Ishikawa (cell line): ENCODE data around the gene OR10H4.

Source experiments
- CEBPB ChIP-seq: IDR thresholded peaks from 2 replicates; pipeline ENCODE4 v1.6.1; 2012
- CREB1 ChIP-seq: IDR thresholded peaks from 2 replicates; pipeline ENCODE4 v1.6.1; 2012; ENCODE audit warnings: low read depth
- EGR1 ChIP-seq: IDR thresholded peaks from 2 replicates; pipeline ENCODE4 v1.6.1; 2012
- EP300 ChIP-seq: IDR thresholded peaks from 2 replicates; pipeline ENCODE4 v1.6.1; 2012; ENCODE audit warnings: borderline replicate concordance
- FOXM1 ChIP-seq: IDR thresholded peaks from 2 replicates; pipeline ENCODE4 v1.6.1; 2012; ENCODE audit warnings: low read depth, borderline replicate concordance
- NFIC ChIP-seq: IDR thresholded peaks from 2 replicates; pipeline ENCODE4 v1.6.1; 2012
- RAD21 ChIP-seq: IDR thresholded peaks from 2 replicates; pipeline ENCODE4 v1.6.1; 2012; ENCODE audit warnings: low read depth
- REST ChIP-seq: IDR thresholded peaks from 2 replicates; pipeline ENCODE4 v1.6.1; 2012; ENCODE audit warnings: low read depth, mild to moderate bottlenecking
- TAF1 ChIP-seq: IDR thresholded peaks from 2 replicates; pipeline ENCODE4 v1.6.1; 2012; ENCODE audit warnings: low read depth, mild to moderate bottlenecking
- TCF12 ChIP-seq: IDR thresholded peaks from 2 replicates; pipeline ENCODE4 v1.6.1; 2012; ENCODE audit warnings: low read depth
- TEAD4 ChIP-seq: IDR thresholded peaks from 2 replicates; pipeline ENCODE4 v1.6.1; 2012
- USF1 ChIP-seq: IDR thresholded peaks from 2 replicates; pipeline ENCODE4 v1.6.1; 2012
- YY1 ChIP-seq: IDR thresholded peaks from 2 replicates; pipeline ENCODE4 v1.6.1; 2012; ENCODE audit warnings: low read depth
- ZBTB7A ChIP-seq: IDR thresholded peaks from 2 replicates; pipeline ENCODE4 v1.6.1; 2012; ENCODE audit warnings: low read depth
- TF ChIP-seq, protein P1 (sequence below): IDR thresholded peaks from 2 replicates; pipeline ENCODE4 v1.6.1; 2012

The OR10H4 gene

GRCh38 chr19:15928321-15928720 lies 20.5 kb upstream of the OR10H4 start:
- no peak for TF ChIP-seq YY1
- TF ChIP-seq CEBPB, result no peak
- TF ChIP-seq USF1, result no peak
- no peak for TF ChIP-seq FOXM1
- TF ChIP-seq RAD21, result no peak
- TF ChIP-seq TEAD4, result no peak
- TF ChIP-seq NFIC, result no peak

- TF ChIP-seq CEBPB, result no peak
- TF ChIP-seq, protein P1, sequence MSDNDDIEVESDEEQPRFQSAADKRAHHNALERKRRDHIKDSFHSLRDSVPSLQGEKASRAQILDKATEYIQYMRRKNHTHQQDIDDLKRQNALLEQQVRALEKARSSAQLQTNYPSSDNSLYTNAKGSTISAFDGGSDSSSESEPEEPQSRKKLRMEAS, result no peak
- peak; percentile 85 for TF ChIP-seq NFIC
Observed at GRCh38 chr19:15934332-15935078, 14.3 kb upstream of the OR10H4 start, which contains the start of gene CYP4F11. Gene CYP4F11 (minus strand): TSS chr19:15934529. CDS start chr19:15934408, 121 bp downstream.

DNA sequence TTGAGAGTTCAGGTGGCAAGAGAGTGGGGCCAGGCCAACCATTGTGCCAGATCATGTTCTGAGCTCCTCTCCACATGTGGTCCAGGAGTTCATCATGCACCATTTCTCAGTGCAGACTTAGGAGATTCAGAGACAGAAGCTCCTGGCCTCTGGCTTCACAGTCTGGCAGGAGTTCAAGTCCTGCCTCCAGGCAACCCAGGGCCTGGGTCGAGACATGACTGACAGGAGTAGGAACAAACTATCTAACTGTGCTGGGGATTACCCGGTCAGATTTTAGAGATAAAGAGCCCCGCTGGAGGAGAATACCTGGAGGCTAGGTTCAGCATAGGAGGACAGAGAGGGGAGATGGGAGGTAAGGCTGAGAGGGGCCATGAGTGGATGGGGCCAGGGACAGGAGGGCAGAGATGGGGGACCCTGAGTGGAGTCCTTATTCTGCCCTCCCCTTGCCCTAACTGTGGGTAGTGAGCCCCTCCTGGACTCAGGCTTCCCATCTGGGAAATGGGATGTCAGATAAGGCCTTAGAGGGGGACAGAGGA lies 13.6 kb upstream of the OR10H4 start:
- TF ChIP-seq YY1 (no peak), NFIC (0 out of 2 replicates have a peak, but pooled peaks have one; percentile 2)

DNA sequence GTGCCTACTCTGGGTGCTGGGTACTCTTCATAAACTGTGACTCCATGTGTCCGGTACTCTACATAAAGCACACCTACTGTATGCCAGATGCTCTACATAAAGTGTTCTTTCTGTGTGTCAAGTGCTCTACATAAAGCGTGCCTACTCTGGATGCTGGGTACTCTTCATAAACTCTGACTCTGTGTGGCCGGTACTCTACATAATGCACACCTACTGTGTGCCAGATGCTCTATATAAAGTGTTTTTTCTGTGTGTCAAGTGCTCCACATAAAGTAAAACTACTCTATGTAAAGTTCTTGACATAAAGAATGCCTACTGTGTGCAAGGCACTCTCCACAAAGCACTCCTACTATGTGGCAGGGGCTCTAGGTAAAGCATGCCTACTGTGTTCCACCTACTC lies 12.6 kb upstream of the OR10H4 start:
- TF ChIP-seq, protein P1, result no peak
- TF ChIP-seq YY1, result no peak
- TF ChIP-seq NFIC, result no peak
- no peak for TF ChIP-seq REST
- no peak for TF ChIP-seq CREB1
- TF ChIP-seq FOXM1, result no peak
- TF ChIP-seq ZBTB7A, result no peak
- no peak for TF ChIP-seq TCF12
- TF ChIP-seq TAF1, result no peak
- no peak for TF ChIP-seq EGR1
- no peak for TF ChIP-seq EP300
- TF ChIP-seq TEAD4, result no peak
- TF ChIP-seq USF1, result no peak
- TF ChIP-seq RAD21, result no peak
- TF ChIP-seq CEBPB, result no peak

DNA sequence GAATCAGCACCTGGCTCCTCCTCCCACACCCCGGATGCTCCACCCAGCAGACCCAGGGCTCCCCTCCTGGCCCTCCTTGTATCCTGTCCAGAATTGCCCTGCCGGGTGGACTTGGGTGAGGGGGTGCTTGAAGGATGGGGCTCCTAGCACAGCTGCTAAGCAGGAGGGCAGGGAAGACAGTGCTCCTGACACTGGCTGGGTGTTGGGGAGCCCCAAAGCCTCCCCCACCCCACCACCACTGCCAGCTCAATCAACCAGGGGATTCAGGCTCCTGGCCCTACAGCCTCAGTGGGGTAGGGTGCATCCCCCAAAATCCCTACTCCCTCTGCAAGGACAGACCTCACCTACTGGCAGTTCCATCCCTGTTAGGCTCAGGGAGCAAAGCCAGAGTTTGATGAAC lies 11.9 kb upstream of the OR10H4 start:
- TF ChIP-seq ZBTB7A, result no peak
- no peak for TF ChIP-seq NFIC
- no peak for TF ChIP-seq REST
- TF ChIP-seq, protein P1, result no peak
- no peak for TF ChIP-seq USF1
- no peak for TF ChIP-seq CREB1
- no peak for TF ChIP-seq FOXM1
- TF ChIP-seq TAF1, result no peak
- TF ChIP-seq TCF12, result no peak
- no peak for TF ChIP-seq EGR1
- TF ChIP-seq CEBPB, result no peak
- TF ChIP-seq TEAD4, result no peak
- no peak for TF ChIP-seq RAD21
- TF ChIP-seq EP300, result no peak
- TF ChIP-seq YY1, result no peak

DNA sequence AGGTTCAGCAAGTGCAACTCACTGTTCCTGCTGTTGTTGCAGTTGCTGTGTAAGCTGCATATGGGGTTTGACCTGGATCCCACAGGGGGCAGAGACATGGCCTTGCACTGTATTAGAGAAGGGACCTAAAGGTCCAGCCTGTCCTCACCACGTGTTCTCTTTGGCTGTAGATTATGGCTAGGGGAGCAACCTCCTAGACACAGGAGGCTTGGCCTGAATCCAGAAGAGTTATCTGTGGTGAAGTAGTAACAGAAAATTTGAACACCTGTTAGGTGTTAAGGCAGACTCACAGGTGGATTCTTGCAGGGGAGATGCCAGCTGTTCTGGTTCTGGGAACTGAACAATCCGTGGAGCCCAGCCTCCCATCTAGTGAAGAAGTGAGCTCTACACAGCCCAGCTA lies 11.0 kb upstream of the OR10H4 start:
- TF ChIP-seq CEBPB (no peak), YY1 (no peak), EP300 (no peak), FOXM1 (no peak), TEAD4 (no peak), USF1 (no peak), ZBTB7A (no peak), CREB1 (no peak), RAD21 (no peak), TCF12 (no peak), EGR1 (no peak)
- TF ChIP-seq, protein P1, result no peak
